HG02642 (cell line): Measurements from ENCODE around the gene LDLRAD4.

Source experiments
- ATAC-seq: cut with Tn5 transposase; IDR thresholded peaks from one replicate; pipeline ENCODE4 v1.9.1; 2021; ENCODE audit warnings: mild to moderate bottlenecking; ENCODE audit not compliant: unreplicated experiment, poor library complexity

LDLRAD4 gene

GRCh38 chr18:13218368-13218991, at the start of gene LDLRAD4:
TSS of gene LDLRAD4 (plus strand) at chr18:13218760.
- ATAC-seq, result no peak

DNA sequence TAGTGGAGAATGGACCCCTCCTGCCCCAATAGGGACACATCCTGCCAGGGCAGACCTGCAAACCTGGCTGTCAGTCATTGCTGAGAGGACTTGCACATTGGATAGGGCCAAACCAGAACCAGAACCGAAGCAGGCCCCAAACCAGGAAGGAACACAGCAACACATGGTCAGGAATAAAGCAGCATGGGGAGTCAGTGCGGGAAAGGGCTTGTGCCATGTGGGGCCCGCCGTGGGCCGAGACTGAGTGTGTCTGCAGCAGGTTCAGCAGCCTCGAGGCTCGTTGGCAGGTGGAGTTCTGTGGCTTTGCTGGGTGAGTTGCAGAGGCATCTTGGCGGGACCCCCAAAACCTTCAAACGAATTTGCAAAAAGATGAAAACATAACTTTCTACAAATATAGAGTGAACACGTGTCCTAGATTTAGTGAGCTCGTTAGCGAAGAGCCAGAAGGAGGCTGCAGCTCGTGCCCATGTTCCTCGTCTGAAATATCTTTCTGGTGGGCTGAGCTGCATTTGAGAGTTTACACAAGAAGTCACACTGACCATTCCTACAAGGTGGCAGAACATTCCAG, 44.9 kb upstream of the LDLRAD4 start:
- ATAC-seq, result no peak

DNA sequence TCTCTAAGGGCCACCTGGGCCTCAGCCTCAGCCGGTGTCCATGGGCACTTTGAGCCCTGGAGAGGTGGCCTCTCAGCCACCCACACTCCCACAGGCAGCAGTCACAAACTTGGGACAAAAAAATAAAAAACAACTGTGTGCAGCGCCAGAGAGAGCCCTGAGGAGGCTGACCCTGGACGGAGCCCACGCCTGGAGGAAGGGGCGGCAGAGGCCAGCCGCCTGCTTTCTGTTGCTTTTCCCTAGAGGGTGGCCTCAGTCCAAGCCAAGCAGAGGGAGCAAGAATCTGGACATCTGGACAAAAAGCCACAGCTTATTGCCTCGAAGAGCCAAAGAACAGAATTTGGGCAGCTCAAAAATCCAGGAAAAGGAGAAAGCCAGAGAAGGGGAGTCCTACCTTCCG, 43.3 kb upstream of the LDLRAD4 start:
- ATAC-seq, result no peak

- no peak for ATAC-seq
Measured at GRCh38 chr18:13175754-13176210, 42.8 kb upstream of the LDLRAD4 start.

DNA sequence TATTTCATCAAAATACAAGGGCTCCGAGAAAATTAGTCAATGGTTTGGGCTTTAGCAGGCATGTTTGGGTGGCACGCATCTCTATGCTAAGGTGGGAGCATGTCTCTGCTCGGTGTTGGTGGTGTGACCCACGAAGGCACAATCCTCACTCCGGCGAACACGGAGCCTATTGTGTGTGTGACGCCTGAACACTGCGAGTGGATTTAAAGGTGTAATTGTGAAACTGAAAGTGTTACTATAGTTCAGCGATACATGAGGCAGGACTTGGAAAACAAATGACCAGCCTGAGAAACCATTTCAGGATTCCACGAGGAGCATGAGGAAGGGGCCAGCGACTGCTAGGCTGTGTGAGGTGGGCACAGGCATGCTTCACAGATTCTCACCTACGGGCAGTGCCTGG, 41.7 kb upstream of the LDLRAD4 start:
- no peak for ATAC-seq

GRCh38 chr18:13178197-13178596, 40.4 kb upstream of the LDLRAD4 start:
- ATAC-seq, result no peak

- no peak for ATAC-seq
Measured at GRCh38 chr18:13178976-13179375, 39.6 kb upstream of the LDLRAD4 start.

DNA sequence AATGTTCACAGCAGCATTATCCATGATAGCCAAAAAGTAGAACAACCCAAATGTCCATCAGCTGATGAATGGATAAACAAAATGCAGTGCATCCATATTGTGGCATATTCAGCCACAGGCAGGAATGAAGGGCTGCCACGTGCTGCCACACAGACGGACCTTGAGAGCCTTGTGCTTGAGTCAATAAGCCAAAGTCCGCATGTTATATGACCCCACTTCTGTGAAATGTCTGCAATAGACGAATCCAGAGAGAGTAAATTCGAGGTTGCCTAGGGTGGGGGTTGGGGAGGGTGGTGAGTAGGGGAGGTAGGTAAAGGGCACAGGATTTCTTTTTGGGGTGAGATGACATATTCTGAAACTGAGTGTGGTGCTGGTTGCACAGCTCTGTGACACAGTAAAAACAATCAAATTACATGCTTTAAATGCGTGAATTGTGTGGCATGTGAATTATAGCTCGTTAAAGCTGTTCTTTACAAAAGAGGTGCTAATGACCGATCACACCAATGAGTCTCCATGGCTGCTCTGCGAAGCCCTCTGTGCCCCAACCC, 38.9 kb upstream of the LDLRAD4 start:
- no peak for ATAC-seq

DNA sequence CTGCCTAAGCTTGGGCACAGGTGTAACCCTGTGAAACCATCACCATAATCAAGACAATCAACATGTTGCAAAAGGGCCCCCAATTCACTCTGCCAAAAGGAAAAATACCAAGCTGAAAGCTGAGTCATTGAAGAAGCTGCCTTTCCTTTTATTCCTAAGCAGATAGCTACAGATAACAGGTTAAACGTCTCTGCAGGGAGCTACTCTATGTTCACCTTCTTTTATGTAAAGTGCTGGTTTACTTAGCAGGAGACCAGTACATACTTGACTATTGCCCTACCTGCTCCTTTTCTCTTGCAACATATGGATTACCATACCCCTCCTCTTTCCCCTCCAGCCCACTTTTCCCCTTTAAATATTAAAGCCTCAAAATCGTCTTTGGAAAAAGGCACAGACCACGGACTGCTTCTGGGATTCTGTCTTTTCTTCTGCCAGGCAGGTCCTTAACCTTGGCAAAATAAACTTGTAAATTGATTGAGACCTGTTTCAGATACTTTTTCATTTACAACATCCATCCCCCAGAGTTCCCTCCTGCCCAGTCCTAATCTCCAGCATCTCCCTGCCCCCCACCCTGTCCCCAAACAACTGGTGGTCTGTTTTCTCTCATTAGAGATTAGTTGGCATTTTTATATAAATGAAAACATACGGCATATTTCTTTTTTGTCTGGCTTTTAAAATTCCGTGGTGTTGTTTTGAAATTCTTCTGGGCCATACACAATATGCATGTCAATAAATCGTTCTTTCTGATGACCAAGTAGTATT, 37.8 kb upstream of the LDLRAD4 start:
- ATAC-seq, result no peak

DNA sequence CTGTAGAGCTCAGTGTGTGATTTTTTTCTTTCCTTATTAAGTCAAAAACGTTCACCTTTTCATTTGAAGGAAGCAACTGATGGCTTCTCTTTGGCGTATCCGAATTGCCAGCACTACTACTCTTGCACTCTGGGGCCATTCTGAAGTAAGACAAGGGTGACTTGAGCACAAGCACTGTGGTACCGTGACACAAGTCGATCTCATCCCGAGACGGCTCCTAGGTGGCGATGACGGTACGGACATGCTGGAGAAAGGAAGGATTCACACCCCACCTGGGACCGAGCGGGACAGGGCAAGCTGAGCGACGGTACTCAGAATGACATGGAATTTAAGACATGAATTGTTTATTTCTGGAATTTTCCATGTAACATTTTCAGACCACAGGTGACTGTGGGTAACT, 36.8 kb upstream of the LDLRAD4 start:
- no peak for ATAC-seq

GRCh38 chr18:13183359-13183758, 35.2 kb upstream of the LDLRAD4 start:
- no peak for ATAC-seq

GRCh38 chr18:13183790-13184189, 34.8 kb upstream of the LDLRAD4 start:
- ATAC-seq, result no peak

DNA sequence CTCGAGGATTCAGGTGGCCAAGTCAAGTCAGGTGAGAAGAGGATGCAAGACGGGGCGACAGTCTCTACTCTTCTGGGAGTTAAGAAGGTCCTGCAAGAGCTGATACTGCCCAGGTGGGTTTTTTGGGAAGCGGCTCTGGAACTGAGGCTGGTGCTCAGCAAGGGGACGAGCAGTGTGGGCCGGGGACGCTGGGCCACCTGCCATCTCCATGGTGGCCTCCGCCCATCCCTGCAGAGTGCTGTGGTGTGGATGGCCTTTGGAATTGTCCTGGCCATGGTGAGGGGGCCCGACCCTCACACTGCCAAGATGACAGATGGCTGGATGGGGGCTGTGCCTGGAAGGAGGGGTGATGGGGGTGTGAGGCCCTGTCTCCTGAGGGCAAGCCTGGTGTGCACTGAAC, 34.2 kb upstream of the LDLRAD4 start:
- no peak for ATAC-seq

DNA sequence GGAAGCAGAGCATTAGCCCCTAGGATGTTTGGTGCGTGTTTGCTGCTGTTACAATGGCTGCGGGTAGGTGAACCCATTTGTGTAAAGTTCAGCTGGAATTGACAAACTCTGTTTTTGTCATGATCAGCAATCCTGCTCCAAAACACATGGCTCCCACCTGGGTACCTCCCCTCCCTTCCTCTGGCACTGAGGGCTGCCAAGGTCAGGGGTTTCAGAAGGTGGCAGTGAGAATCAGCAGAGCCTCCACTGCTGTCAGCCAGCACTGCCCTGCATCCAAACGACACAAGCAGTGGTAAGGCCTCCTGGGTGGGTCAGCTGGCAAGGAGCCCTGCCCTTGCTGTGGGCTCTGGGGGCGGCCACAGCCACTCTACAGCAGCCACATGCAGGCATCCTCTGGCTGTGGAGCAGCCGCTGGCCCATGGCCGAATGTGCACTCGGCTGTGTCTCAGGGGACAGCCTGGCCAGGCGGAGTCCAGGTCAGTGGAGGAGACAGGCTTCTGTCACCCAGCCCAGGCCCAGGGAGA, 32.8 kb upstream of the LDLRAD4 start:
- no peak for ATAC-seq

GRCh38 chr18:13186687-13187086, 31.9 kb upstream of the LDLRAD4 start:
- no peak for ATAC-seq

DNA sequence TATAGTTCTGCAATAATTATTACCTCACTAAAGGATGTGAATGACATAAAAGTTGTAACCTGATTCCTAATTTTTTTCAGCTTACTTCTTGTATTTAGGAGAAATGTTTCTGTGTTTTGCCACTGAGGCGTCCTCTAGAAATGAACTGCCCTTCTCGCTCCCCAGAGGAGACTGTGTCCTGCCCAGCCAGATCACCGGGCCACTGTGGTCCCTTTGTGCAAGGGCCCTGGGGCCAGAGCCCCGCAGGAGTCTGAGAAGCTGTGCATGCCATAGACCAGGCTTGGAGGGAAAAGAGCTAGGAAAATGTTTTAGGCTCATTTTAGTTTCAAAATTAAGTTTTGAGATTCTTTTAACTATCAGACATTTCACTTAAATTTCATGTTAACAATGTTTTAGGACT, 31.1 kb upstream of the LDLRAD4 start:
- ATAC-seq, result no peak

- no peak for ATAC-seq
Measured at GRCh38 chr18:13191031-13191430, 27.5 kb upstream of the LDLRAD4 start.

DNA sequence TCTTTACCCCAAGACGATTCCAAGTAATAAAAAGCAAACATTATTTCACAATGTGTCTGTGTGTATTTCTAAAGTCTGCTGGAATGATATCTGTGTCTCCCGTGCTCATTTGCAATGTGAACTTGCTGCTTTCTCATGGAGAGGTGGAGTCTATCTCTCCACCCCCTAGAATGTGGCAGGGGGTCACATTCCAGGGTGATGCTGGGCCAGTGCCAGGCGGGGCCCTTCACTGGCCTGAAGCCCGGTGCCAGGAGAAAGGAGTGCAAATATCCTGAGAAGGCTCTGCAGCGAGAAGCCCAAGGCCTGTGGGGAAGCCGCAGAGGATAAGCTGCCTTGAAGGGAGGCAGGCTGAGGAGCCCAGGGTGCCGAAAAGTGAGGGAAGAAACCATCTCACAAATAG, 26.8 kb upstream of the LDLRAD4 start:
- no peak for ATAC-seq

- no peak for ATAC-seq
Measured at GRCh38 chr18:13192970-13193369, 25.6 kb upstream of the LDLRAD4 start.

- ATAC-seq, result no peak
Measured at GRCh38 chr18:13194239-13194638, 24.3 kb upstream of the LDLRAD4 start.

DNA sequence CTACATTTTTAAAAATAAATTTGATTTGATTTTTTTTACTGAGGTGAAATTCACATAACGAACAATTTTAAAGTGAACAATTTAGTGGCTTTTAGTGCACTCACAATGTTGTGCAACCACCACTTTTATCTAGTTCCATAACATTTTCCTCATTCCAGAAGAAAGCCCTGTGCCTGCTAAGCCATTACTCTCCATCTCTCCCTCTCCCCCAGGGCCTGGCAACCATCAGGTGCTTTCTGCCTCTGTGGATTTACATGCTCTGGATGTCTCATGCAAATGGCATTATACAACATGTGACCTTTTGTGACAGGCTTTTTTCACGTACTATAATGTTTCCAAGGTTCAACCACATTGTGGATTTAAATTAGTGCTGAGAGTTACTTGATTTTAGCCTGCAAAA, 19.9 kb upstream of the LDLRAD4 start:
- no peak for ATAC-seq
